ENCODE measurements around the gene SOX5. TPM values are rescaled to one million over a fixed set of nuclear protein-coding genes. Genes with fewer than 3 reads are reported as not detected.
A peak's percentile ranks its signal among the peaks of the same experiment; 100 is the strongest.

The SOX5 gene
- polyA plus RNA-seq, 4 donors: 7.1 to 9.0 (median 7.9) TPM

DNA sequence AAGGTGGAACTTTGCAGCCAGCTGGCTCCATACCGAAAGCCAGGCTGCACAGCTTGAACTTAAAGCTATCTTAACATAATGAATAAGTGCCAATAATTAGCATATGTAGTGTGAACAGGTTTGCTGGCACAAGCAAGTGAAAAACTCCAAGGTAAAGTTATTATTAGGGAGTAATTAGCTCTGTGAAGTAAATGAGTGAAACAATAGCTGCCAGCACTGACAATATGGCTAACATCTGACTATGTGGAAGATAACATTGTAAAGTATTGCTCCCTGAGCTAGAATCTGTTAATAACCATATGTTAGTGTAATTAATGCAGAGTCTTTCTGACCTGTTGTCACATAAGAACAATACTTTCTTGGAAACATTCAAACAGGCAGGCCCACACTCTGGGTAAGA is 246.4 kb downstream of the SOX5 start:
- no peak for DNase-seq (ENCODE audit: low read depth in 4 of 4, low spot score in 3 of 4)

DNA sequence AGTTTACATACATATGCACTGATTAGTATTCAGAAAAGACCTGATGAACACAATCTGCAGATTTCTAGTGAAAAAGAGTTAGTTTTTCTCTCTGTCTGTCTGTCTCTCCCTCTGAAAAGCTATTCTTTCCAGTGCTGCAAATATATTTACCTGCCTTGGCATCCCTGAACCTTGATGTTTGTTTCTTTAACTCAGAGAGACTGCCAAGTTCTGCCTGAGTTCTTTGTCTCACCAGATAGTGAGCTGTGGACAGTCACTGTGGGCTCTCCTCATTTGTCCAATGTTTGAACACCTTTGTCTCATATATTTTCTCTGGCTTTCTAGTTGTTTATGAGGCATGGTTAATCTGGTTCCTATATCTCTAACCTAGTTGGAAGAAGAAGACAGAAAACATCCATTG is 250.4 kb downstream of the SOX5 start:
- no peak for DNase-seq (ENCODE audit: low read depth in 4 of 4, low spot score in 3 of 4)

DNA sequence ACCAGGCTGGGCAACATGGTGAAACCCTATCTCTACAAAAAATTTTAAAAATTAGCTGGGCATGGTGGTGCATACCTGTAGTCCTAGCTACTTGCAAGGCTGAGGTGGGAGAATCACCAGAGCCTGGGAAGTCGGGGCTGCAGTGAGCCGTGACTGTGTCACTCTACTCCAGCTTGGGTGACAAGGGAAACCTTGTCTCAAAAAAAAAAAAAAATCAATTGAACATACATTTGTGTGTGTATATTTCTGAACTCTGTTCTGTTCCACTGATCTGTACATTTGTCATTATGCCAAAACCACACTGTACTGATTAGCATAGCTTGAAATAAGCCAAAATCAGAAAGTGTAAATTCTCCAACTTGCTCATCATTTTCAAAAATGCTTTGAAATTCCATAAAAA is 254.6 kb downstream of the SOX5 start:
- no peak for DNase-seq (ENCODE audit: low read depth in 4 of 4, low spot score in 3 of 4)

DNA sequence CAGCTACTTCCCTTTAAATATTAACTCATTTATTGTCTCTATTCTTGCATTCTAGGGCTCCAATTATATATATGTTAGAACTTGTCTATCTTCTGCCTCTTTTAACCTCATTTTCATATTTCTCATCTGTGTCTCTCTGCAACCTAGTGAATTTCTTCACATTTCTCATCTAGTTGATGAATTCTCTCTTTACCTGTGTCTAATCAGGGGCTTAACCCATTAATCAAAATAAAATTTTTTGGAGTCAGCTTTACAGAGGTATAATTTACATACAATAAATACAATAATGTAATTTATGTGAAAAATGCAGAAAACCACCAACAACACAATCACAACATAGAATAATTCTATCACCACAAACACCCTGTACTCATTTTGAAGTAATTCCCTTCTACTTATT is 255.2 kb downstream of the SOX5 start:
- no peak for DNase-seq (ENCODE audit: low read depth in 4 of 4, low spot score in 3 of 4)

DNA sequence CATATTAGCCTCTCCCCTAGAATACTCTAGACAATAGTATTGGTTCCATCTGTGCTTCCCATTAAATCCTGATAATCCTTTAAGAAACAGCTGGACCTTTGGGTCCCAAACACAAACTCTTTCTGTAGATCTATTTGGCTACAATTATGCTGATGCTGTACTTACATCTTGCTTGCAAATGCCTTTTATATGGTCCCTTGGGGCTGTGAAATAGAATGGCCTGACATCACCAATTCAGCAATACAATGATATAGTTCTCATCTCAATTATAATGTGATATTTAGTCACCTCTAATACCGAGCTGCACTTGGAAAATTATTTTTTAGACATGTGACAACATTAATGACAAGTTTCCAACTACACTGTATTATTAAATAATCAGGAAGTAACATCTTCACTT is 261.5 kb downstream of the SOX5 start:
- DNase-seq (ENCODE audit: low read depth in 4 of 4, low spot score in 3 of 4): no peak

DNA sequence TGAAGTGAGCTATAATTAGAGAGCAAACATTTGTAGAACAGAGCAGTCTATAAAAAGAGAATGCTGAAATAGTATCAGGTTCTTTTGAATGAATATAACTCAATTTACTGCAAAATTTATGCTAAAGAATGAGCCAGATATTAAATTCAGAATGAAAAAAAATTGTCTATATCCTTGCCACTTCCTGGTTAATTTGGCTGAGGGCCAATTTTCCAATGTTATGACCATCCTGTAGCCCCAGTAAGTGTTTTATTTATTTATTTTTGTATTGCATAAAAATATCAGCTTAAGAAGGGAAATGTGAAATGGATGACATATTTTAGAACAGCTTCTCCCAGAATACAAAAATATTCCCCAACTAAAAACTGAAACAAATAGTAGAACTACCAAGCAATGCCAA is 263.4 kb downstream of the SOX5 start:
- DNase-seq (ENCODE audit: low read depth in 4 of 4, low spot score in 3 of 4): no peak

DNA sequence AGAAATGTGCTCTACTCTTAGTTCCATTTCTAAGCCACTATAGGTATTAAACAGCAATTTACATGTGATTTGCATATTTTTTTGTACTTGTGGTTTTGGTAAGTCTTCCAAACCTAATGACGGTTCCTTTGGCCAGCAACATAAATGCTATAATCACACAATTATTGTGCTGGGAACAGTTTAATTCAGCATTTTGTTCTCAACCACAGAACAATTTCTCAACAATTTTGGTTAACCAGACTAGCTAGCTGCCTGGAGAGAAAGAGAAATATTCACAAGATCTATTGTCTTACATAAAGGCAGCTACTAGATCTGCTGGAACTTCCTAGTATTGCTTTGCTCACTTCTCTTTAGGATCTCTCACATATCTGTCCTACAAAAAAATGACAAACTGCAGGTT is 265.3 kb downstream of the SOX5 start:
- no peak for DNase-seq (ENCODE audit: low read depth in 4 of 4, low spot score in 3 of 4)

DNA sequence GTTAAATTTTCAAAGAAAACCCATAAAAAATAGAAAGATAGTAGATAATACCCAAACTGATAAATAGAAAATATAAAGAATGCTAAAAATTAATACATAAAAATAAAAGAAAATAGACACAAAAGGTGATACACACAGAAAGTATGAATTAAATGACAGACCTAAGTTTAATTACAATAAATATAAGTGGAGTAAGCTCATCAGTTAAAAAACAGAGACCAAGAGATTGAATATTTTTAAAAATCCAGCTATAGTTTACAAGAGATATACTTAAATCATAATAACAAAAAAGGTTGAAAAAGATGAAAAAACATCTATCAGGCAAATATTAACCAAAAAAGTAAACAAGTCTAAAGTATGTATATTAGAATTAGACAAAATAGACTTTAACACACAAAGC is 268.2 kb downstream of the SOX5 start:
- no peak for DNase-seq (ENCODE audit: low read depth in 4 of 4, low spot score in 3 of 4)

DNA sequence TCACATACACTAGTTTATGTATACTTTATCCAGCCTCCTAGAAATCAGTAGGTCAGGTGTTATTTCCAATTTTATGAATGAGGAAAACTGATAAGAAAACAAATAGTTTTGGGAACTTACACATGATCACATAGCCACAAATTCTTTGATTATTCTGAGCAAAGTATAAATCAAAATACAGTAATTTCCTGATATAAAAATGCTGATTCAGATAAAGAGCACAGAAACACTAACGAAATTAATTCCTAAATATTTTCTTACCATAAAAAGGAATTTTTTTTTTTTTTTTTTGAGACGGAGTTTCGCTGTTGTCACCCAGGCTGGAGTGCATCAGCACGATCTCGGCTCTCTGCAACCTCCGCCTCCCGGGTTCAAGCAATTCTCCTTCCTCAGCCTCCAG is 275.4 kb downstream of the SOX5 start:
- DNase-seq (ENCODE audit: low read depth in 4 of 4, low spot score in 3 of 4): no peak

DNA sequence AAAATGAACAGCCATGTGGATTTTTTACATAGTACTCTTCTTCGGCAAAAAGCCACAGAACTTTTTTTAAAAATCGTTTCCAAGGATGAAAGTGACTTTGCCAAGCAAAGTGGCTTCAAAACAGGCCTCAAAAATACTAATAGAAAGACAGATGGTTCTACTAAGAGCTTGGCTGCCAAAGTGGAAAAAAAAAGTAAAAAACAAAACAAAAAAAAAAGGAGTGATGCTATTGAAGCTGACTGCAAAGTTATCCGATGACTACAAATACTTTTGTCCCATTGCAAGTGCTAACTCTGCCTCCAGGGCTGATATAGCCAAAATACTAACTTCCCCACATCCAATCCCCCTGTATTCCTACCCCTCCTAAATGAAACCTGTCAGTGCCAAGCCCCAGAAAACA is 277.6 kb downstream of the SOX5 start:
- DNase-seq (ENCODE audit: low read depth in 4 of 4, low spot score in 3 of 4): no peak

DNA sequence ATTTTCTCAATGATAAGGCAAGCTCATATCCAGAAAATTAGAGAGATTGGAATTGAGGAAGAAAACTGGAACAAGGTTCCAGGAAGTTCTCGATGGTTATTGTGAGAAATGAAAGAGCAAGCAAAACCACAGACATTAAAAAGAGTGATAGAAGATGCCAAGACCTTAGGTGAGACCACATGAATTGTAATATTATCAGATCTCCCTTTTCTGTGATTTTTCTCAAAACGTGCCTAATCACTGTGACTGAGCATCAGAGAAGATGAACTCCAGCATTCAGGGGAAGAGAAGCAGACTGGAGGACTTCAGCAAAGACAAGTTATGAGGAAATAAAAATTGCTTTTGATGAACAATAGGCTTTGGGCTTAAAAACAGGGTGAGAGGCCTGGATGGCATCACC is 278.8 kb downstream of the SOX5 start:
- no peak for DNase-seq (ENCODE audit: low read depth in 4 of 4, low spot score in 3 of 4)

DNA sequence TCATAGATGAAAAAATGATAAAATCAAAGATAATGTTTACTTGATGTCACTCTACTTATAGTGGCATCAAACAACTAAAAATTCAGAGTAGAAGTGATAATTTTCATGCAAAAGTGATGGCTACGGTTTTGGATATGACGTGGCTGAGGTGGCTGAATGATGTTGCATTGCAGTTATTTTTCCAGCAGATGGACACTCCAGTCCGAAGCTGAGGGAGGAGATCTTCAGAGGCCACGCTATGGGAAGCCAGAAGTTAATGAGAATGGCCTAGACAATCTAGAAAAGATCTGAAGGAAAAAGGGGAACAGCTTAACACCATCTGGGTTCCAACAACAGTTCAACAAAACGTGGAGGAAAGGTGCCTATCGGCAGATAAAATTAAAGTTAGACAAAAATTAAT is 279.8 kb downstream of the SOX5 start:
- DNase-seq (ENCODE audit: low read depth in 4 of 4, low spot score in 3 of 4): no peak

DNA sequence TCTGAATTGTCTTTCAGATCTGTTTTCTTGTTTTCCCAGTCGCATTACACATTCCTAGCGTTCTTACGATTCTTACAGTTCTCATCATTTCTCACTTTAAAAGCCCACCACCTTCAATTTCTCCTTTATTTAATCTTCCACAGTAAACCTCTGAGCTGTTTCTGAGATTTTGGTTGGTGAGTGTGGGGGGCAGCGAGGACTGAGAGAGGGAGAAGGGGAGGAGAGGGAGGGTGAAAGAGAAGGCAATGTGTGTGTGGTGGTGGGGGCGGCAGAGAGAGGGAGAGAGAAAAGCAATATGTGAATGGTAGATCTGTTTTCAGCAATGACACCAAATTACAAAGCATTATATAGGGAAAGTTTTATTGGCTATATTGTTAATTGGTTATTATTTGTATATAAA is 282.6 kb downstream of the SOX5 start:
- no peak for DNase-seq (ENCODE audit: low read depth in 4 of 4, low spot score in 3 of 4)

DNA sequence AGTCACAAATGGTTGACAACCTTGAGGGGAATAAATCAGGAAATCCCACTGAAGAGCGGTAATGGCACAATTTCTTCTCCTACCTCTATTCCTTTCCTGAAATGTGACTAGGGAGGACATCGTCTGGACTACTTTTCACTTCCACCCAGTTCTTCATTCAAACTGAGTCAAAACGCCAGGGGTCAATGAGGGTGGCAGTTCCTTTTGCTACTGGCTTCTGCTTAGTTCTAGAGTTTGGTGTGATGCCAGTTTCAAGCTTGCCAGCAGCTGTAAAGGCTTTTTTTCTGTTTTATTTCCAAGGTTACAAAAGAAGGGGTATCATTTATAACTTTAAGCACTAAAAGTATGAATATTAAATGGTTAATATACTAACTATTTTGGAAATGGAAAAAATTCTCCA is 286.5 kb downstream of the SOX5 start:
- DNase-seq (ENCODE audit: low read depth in 4 of 4, low spot score in 3 of 4): no peak

DNA sequence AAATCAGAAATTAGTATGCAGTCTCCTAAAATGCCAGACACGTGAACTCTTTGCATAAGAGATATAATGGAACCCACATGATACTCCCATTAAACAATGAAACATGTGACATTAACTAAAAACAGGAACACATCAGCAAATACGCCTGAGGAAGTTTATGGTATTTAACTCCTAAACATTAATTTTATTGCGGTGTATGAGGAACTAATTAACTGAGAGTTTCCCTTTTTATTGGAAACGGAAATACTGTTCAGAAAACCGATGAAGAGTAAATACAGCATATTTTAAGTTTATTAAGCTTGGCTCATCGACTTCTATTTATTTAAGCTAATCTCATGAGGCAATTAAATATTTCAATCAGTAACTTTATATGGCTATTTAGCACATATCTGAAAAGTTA is 290.3 kb downstream of the SOX5 start:
- DNase-seq (ENCODE audit: low read depth in 4 of 4, low spot score in 3 of 4): peak; percentile 3 to 9 (median 6)

DNA sequence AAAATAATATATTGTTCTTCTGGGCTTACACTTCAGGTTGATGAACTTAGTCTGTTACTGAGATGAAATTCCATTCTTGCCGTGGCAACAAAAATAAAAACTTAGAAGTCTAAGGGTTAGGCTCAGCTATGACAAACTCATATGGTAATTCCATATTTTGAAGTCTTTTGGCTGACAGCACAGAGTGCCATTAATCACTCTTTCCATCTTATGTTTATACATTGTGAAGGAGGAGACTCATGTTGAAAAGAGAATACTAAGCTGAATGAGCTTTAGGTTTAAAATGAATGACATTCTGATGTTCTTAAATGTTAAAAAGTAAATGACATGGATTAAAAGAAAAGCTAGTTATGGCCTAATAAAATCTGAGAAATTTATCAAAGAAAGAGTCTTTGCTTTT is 291.9 kb downstream of the SOX5 start:
- DNase-seq (ENCODE audit: low read depth in 4 of 4, low spot score in 3 of 4): no peak

DNA sequence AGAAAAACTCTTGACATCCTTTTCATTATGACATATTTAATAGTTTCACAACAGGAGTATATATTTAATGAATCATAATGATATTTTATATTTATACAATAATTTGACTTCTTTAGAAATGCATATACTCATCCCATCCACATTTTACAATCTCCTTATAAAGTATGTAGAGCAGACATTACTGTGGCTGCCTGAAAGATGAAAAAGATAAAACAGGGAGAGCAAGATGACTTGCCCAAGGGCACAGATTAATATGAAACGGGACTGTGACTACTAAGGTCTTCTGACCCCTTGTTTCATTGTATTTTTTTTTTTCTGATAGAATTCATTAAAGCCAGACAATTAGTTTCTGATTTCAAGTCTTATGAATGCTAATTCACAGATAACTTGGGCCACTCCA is 293.6 kb downstream of the SOX5 start:
- DNase-seq (ENCODE audit: low read depth in 4 of 4, low spot score in 3 of 4): no peak

DNA sequence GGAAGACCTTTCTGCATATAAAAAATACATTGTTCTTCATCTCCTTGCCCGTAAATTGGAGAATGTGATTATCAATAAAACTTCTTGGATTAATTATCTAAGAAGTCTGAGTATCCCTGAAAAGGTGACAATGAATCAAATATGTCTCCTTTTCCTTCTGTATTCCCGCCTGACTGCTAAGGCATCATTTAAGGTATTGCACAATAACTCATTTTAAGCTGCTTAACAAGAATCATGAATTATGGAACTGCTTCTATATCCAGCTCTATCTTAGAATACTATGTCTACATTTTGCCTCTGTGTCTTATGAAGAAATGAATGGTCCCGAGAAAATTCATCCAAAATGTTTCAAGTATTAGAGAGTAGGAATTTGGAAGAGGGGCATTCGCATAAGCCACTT is 294.4 kb downstream of the SOX5 start:
- no peak for DNase-seq (ENCODE audit: low read depth in 4 of 4, low spot score in 3 of 4)

DNA sequence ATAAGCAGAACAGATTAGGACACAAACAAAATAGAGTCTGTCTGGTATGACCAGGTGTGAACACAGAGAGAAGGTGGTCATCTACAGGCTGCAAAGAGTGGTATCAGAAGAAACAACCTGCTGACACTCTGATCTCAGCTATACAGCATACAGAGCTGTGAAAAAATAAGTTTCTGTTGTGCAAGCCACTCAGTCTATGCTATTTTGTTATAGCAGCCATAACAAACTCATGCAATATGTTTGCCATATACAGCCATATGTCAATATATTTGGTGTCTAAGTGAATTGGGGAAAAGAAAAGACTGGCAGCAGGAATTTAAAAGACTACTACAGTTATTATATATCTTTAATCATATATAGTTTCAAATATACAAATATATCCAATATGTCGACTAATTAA is 300.9 kb downstream of the SOX5 start:
- DNase-seq (ENCODE audit: low read depth in 4 of 4, low spot score in 3 of 4): no peak

DNA sequence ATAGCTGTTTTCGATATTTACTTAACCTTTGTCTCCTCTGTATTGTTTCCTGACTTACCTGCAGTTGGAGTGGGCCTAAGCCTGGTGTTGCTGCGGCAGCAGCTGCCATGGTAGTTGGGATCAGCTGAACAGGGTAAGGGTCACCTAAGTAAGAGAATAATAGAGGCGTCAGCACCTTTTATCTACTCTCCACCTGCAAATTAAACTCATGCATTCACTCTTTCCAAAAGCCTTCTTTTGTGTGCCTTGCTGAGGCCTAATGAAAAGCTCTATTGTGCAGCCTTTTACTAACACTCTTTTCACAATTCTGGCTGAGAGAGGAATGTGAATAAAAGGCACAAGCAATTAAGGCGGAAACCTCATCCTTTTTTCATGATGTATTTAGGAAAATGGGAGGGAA is 308.7 kb downstream of the SOX5 start:
- no peak for DNase-seq (ENCODE audit: low read depth in 4 of 4, low spot score in 3 of 4)

DNA sequence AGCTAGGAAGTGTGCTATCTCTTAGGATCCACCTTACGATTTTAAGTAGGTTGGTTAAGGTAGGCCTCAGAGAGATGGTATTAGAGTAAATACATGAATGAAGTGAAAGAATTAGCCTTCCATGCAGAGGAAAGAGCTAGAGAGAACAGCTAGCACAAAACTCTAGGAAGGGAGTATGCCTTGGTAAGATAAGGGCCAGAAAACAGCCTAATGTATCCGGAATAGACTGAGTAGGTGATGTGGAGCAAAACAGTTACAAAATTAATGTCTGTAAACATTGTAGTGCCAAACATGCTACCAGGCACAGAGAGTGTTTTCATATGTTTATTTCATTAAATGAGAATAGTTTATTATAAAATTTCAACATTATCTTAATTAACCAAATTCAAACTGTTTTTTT is 315.1 kb downstream of the SOX5 start:
- no peak for DNase-seq (ENCODE audit: low read depth in 4 of 4, low spot score in 3 of 4)

DNA sequence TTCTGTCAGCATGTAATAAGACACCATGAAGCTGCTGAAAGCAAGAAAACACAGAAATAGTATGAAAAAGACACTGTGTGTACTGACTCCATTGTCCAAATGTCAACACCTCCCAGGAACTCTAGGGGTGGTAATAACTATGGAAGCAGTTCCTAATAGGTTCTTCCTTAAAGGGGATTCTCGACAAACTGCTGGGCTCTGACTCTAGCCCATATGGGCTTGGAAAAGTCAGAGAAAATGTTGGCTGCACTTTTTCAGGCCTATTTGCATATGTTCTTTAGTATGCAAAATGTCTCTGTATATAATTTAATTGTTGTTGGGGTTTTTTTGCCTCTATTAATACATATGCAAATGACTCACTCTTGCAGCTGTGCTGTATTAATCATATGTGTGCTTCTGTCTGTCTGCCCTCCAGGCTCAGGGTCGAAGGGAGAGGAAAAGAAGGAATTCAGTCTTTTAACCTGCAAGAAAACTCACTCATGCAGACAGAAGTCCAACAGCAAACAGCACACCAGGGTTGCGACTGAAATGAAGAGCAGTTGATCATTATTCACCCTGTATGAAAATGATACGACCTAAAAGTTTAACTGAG is 317.6 kb downstream of the SOX5 start:
- no peak for DNase-seq (ENCODE audit: low read depth in 4 of 4, low spot score in 3 of 4)

DNA sequence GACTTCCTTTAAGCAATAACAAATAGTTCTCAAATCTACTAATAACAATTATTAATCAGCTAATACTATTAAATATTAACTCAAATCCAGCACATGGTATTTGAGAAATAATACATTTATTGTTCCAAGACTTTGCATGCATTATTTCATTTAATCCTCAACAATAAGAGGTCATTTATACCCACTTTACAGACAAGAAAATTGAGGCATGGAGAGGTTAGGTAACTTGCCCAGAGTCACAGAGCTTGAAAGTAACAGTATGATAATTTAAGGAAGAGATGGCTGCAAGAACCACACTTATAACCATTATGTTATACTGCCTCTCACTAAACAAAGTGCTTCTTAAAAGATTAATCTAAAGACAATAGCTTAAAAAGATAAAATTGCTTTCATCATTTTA is 318.9 kb downstream of the SOX5 start:
- no peak for DNase-seq (ENCODE audit: low read depth in 4 of 4, low spot score in 3 of 4)

DNA sequence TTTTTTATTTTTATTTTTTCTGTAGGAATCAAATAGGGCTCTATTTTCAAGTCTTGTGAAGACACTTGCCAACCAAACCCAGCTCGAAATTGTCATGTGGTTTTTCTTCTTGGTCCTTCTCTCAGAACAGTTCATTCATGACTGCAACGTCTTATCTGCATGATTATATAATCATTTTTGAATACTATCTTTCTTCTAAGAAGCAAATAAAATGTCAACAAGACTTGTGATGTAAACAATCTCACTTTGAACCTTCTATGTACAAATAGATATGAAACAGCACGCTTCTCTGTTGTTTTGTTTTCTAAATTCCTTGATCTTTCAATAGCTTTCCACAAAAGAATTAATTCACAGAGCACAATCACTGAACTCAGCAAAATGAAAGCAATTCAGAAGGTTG is 320.7 kb downstream of the SOX5 start:
- no peak for DNase-seq (ENCODE audit: low read depth in 4 of 4, low spot score in 3 of 4)
